Stimulated activated CD4-positive, alpha-beta T cell treated with anti-CD3 and anti-CD28 coated beads, Interleukin-4, amount 100 ng/mL, for 48 hours (primary cell): ENCODE results near the gene GNG3.
"Not testable (repeated sequence)": the region's sequence is repeated elsewhere in the genome, so short reads cannot be mapped to it uniquely, and the experiment has no call there.

Source experiments
- DNase-seq, 2 donors: peaks; one replicate each; pipeline ENCODE4 v3.0.0-alpha.2; 2020; ENCODE audit warnings: low read depth in 2 of 2

GNG3 gene

DNA sequence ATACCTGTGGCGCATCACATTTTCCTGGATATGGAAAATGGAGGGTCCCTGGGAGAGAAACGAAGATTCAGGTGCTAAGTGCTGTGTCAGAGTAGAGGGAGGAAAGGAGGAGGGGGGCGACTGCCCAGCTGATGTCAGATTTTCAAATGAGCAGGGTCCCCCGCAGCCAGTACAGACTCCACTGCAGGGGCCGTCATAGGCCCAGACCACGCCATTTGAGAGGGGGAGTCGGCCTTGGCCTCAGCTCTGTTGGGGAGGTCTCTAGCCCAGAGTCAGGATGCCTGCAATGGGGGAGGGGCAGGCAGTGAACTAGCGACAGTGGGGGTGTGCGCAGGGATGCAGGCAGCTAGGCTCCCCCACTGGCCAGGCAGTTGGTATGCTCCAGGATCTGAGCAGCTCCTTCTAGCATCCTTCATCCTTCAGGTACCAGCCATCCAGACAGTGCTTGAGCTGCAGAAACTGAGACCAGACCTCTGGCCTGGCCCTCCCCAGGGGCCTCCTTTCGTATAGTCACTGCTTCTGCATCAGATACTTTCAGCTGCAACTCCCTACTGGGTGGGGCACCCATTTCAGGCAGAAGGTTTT, at the start of gene GNG3, which contains the start of gene BSCL2:
GNG3 (plus strand) TSS at position 400 of the 585 bp plus-strand sequence. CDS start 620 bp downstream, outside the sequence.
BSCL2 (minus strand) TSS at position 148 of the 585 bp plus-strand sequence. CDS start 229 bp downstream, outside the sequence.
- no peak for DNase-seq

- peak; percentile 28 to 38 for DNase-seq
These were observed 42.9 kb upstream of the GNG3 start for GRCh38 chr11:62664405-62665074.

GRCh38 chr11:62665075-62665598, 42.3 kb upstream of the GNG3 start, which contains the start of the genes C11orf98 and CSKMT:
C11orf98 (minus strand) TSS chr11:62665210; CDS start chr11:62665169, 41 bp downstream.
CSKMT (plus strand) TSS chr11:62665312; CDS start chr11:62665880, 568 bp downstream.
- peak; percentile 93 to 95 for DNase-seq

DNA sequence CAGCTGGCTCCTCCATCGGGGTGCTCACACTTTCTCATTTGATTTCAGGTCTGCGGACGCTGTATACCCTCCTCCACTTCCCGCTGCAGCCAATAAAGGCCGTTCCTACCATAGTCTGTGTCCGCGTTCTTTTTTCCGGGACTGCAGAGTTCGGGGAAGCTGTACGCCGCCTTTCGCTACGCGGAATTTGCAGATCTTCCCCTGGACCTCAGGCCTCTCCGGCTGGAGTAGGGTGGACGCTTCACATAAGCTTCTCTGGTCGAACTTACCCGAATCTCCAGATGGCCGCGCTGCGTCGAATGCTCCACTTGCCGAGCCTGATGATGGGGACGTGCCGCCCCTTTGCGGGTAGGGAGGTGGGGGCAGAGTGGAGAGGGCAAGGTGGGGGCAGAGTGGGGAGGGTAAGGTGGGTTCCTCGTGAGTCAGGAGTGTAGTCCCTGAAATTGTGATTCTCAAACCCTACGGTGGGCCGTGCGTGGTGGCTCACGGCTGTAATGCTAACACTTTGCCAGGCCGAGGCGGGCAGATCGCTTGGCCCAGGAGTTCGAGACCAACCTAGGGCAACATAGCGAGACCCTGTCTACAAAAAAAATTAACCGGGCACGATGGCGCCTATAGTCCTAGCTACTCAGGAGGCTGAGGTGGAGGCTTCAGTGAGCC, 41.7 kb upstream of the GNG3 start:
- peak; percentile 27 to 44 for DNase-seq

- DNase-seq, result no peak
These were observed 41.1 kb upstream of the GNG3 start for GRCh38 chr11:62666259-62666926.

DNA sequence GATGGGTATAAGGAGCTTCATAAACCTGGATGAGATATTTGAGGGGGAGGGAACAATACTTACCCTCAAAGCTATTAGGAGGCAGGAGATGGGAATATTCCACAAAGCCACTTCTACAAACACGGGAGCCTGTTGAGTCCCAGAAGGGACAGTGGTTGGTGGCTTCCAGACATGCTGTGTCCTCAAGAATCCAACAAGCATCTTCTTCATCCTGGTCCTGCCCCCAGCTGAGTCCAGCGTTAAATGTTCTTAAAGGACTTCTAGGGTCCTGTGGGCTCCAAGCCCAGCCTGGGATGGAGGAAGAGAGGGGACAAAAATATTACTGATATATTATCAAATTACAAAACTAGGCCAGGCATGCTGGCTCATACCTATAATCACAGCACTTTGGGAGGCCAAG, 40.0 kb upstream of the GNG3 start:
- no peak for DNase-seq

DNA sequence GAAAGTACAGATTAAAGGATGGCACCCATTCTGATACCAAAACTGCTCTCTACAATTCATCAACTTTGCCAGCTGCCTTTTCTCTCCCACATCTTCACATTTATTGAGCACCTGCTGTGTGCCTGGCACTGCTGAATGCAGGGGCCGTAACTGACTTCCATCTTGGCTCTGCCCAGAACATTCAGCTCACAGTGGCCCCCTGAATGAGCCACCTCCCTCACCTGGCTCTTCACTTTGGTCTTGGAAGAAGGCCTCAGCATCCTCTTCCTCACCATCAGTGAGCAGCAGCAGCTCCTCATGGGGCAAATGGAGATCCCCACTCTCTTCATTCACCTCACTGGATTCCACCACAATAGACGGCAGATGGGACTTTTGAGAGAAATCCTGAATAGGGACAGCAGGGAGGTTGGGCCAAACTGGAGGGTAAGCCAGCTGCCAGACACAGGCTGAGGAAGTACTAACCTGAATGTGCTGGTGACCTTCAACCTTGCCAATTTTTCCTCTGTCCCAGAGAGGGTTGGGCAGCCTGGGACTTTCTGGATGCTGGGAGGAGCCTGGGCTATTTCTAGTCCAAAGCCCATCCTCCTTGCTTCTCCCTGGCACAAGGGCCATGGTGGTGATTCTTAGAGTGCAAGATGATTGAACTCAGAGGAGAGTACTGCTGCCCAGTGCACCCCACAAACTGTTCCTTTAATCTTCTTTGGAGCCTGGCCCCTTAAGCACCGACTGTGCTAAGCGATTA, 37.9 kb upstream of the GNG3 start:
- no peak for DNase-seq

DNA sequence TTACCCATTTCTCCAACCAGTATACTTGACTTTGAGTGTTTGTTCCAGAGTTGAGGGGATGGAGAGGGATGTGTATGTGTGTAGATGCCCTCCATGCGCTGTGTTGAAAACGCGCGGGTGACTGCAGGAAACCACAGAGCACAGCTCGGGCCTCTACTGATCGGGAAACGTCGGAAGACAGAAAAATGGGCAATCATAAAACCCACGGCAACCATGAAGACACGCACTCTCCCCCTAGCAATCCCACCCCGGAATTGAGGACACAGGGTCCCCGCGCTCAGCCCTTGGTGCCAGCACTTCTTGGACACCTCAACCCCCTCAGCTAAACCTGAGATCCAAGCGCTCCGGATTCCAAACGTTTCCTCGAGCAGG, 36.3 kb upstream of the GNG3 start:
- no peak for DNase-seq

DNA sequence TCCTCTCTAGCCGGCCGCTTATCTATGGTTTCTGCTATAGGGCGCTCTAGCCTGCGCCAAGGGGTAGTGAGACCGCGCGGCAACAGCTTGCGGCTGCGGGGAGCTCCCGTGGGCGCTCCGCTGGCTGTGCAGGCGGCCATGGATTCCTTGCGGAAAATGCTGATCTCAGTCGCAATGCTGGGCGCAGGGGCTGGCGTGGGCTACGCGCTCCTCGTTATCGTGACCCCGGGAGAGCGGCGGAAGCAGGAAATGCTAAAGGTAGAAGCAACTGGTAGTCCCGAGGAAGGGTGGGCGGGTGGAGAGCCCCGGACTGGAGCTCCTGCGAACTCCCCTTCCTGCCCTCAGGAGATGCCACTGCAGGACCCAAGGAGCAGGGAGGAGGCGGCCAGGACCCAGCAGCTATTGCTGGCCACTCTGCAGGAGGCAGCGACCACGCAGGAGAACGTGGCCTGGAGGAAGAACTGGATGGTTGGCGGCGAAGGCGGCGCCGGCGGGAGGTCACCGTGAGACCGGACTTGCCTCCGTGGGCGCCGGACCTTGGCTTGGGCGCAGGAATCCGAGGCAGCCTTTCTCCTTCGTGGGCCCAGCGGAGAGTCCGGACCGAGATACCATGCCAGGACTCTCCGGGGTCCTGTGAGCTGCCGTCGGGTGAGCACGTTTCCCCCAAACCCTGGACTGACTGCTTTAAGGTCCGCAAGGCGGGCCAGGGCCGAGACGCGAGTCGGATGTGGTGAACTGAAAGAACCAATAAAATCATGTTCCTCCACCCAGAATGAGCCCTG, 35.7 kb upstream of the GNG3 start, which contains the start of the genes LBHD1 and UQCC3:
LBHD1 (minus strand) TSS at position 660 of the 782 bp plus-strand sequence. CDS start 2,236 bp downstream, outside the sequence.
UQCC3 (plus strand) TSS at position 66 of the 782 bp plus-strand sequence; CDS start at position 139, 73 bp downstream.
- DNase-seq, result peak; percentile 60 to 70

- no peak for DNase-seq
These were observed 34.3 kb upstream of the GNG3 start for GRCh38 chr11:62673196-62673525.

DNA sequence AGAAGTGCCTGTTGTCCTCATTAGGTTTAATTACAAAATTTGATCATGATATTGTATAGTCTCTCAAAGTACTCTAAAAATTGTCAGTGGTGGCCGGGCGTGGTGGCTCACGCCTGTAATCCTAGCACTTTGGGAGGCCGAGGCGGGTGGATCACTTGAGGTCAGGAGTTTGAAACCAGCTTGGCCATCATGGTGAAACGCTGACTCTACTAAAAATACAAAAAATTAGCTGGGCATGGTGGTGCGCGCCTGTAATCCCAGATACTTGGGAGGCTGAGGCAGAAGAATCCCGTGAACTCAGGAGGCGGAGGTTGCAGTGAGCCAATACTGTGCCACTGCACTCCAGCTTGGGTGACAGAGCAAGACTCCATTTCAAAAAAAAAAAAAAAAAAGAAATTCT, 32.1 kb upstream of the GNG3 start:
- DNase-seq, result not testable (repeated sequence)

DNA sequence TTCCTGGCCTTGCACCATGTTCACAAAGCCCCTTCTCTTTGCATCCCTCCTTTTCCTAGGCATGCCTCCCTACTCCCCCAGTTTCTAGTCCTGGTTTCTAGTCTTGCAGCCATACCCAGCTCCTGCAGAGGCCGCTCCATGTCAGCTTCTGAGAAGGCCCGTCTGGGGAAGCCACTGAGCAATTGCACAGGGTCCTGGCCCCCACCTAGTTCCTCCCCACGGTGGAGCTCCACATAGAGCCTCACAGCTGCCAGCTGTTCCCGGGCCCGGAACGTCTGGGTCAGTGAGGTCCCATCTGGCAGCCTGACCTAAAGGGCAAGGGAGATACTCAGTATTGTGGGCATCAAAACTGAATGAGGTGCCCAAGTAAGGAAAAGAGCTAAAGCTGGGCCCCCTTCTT, 30.8 kb upstream of the GNG3 start:
- no peak for DNase-seq

- no peak for DNase-seq
These were observed 30.3 kb upstream of the GNG3 start for GRCh38 chr11:62677156-62677555.

GRCh38 chr11:62677714-62678113, 29.8 kb upstream of the GNG3 start:
- no peak for DNase-seq

GRCh38 chr11:62678433-62678769, 29.1 kb upstream of the GNG3 start:
- DNase-seq, result no peak

DNA sequence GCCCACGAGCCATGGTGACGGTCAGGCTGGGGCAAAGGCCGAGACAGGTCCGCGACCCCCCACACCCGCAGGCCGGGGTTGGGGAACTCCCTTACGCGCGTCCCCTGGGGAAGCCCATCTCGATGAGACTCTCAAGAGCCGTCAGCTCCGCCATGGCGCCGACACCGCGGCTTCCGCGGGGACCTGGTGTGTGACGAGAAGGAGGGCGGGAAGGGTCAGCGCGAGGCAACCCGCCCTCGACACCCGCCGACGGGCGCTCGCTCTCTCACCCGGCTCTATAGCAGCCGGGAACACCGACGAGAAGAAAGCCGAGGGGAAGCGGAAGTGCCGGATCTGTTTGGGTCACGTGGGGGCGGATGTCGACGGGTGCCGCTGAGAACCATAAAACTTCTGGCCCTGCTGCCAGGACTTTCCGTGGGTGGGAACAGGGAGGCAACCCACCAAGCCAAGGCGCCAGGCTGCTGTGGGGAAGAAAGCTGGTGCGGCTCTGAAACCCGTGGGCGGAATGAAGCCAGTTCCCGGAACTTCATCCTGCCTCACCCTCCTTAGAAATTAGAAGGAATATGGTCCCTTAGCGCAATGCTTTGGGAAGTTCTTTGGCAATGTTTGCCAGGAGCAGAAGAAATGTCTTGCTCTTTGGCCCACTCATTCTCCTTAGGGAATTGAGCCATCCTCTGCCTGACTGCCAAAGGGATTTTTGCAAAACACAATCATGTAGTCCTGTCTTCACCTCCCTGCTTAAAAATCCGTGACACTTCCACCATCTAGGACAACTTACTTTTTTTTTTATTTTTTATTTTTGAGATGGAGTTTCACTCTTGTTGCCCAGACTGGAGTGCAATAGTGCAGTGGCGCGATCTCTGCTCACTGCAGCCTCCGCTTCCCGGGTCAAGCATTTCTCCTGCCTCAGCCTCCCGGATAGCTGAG, 28.4 kb upstream of the GNG3 start, which contains the start of gene UBXN1:
UBXN1 (minus strand) TSS at position 304 of the 927 bp plus-strand sequence; CDS start at position 154, 150 bp downstream.
- peak; percentile 76 to 89 for DNase-seq

- no peak for DNase-seq
These were observed 26.6 kb upstream of the GNG3 start for GRCh38 chr11:62680825-62681240.

DNA sequence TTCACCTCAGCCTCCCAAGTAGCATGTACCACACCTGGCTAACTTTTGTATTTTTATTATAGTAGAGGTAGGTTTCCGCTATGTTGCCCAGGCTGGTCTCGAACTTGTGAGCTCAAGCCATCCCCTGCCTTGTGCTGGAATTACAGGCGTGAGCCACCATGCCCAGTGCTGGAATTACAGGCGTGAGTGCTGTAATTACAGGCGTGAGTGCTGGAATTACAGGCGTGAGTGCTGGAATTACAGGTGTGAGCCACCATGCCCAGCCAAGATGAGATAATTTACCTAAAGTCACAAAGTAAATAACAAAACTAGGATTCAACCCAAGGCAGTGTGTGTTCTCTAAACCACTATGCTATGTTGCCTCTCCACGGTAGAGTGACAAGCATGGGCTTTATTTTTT, 25.0 kb upstream of the GNG3 start:
- no peak for DNase-seq
